ENCODE results near the gene MTR. TPM values are rescaled to one million over a fixed set of nuclear protein-coding genes. Genes with fewer than 3 reads are reported as not detected.

MTR gene
- total RNA-seq, 1 experiment from 2014 or later = 35.5 TPM

DNA sequence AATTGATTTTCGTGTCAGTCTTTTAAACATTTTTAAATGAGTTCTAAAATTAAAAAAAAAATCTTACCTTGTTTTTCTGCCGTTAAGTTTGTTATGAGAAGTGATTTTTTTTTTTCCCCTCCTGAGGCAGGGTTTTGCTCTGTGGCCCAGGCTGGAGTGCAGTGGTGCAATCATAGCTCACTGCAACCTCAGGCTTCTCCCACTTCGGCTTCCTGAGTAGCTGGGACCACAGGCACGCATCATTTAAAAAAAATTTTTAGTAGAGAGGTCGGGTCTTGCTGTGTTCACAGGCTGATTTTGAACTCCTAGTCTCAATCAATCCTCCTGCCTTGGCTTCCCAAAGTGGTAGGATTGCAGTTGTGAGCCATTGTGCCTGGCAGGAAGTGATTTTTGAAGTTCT is 41.1 kb downstream of the MTR start:
- no peaks in the 10 kb centered on the region for H3K9me3 Mint-ChIP-seq
- H3K27ac ChIP-seq (ENCODE audit: insufficient read length, low read depth, low read length) = no peak overlapping the region
- no peak overlapping the region for H3K27ac Mint-ChIP-seq

More for the DNA sequence above, 41.1 kb downstream of the MTR start:
- Histone ChIP-seq H3K4me1 (ENCODE audit: insufficient read depth, low read length) (no peaks in the 10 kb centered on the region), H2BK12ac (ENCODE audit: insufficient read length, low read depth, low read length) (no peak overlapping the region), H3K4ac (ENCODE audit: low read depth, low read length) (no peak overlapping the region), H3K4me2 (ENCODE audit: insufficient read depth, insufficient read length, low read length) (no peak overlapping the region), H3K79me2 (ENCODE audit: insufficient read depth, low read length) (no peaks in the 10 kb centered on the region), H3K14ac (ENCODE audit: insufficient read depth, low read length) (no peak overlapping the region), H3K9ac (ENCODE audit: extremely low read depth, insufficient read length, low read length) (no peak overlapping the region), H4K20me1 (ENCODE audit: control insufficient read depth, insufficient read depth, insufficient read length) (no peaks in the 10 kb centered on the region), H3K23me2 (ENCODE audit: insufficient read length, low read depth, low read length, poor library complexity, severe bottlenecking) (no peaks in the 10 kb centered on the region), H3K23ac (ENCODE audit: insufficient read length, low read depth, low read length) (no peak overlapping the region), H4K5ac (ENCODE audit: insufficient read length, low read depth, low read length) (no peak overlapping the region), H2AK5ac (ENCODE audit: insufficient read length, low read length) (no peak overlapping the region), H3K56ac (ENCODE audit: insufficient read length, low read depth, low read length) (no peak overlapping the region), H4K91ac (ENCODE audit: insufficient read length, low read depth, low read length) (no peak overlapping the region), H3K9me3 (ENCODE audit: control insufficient read depth, low read depth, low read length) (no peaks in the 10 kb centered on the region), H2BK20ac (ENCODE audit: low read depth, low read length, poor library complexity, severe bottlenecking) (no peak overlapping the region), H2BK5ac (ENCODE audit: insufficient read length, low read length) (no peak overlapping the region), H3K18ac (ENCODE audit: insufficient read length, low read depth, low read length) (no peak overlapping the region), H4K8ac (replicated peaks; ENCODE audit: insufficient read length, low read depth, low read length) (no peak overlapping the region), H2AFZ (ENCODE audit: low read length) (no peak overlapping the region), H3K27me3 (ENCODE audit: insufficient read depth, low read length) (no peaks in the 10 kb centered on the region), H2BK15ac (ENCODE audit: low read depth, low read length) (no peak overlapping the region), H3T11ph (ENCODE audit: low read length) (no peak overlapping the region), H2BK120ac (ENCODE audit: low read depth, low read length, poor library complexity, severe bottlenecking) (no peak overlapping the region), H3K79me1 (ENCODE audit: insufficient read depth, low read depth, low read length, poor library complexity, severe bottlenecking) (no peaks in the 10 kb centered on the region)
- H3K4me1 Mint-ChIP-seq = no peaks in the 10 kb centered on the region
- H3K4me3 Mint-ChIP-seq = no peak overlapping the region
- H3K36me3 Mint-ChIP-seq (ENCODE audit: insufficient read depth in 1 of 3, low read depth in 3 of 3) = peaks cover 8 to 55% (median 35%) of the 10 kb centered on the region in 3 experiments; a peak in 5 of 7 replicates
- no peaks in the 10 kb centered on the region for H3K27me3 Mint-ChIP-seq (ENCODE audit: low read depth)
- no CpG with 5 or more reads among the region's 5 CpGs for WGBS (ENCODE audit: extremely low coverage, insufficient read length, low lambda C conversion rate)
- no peak for DNase-seq
- TF ChIP-seq, protein P1, sequence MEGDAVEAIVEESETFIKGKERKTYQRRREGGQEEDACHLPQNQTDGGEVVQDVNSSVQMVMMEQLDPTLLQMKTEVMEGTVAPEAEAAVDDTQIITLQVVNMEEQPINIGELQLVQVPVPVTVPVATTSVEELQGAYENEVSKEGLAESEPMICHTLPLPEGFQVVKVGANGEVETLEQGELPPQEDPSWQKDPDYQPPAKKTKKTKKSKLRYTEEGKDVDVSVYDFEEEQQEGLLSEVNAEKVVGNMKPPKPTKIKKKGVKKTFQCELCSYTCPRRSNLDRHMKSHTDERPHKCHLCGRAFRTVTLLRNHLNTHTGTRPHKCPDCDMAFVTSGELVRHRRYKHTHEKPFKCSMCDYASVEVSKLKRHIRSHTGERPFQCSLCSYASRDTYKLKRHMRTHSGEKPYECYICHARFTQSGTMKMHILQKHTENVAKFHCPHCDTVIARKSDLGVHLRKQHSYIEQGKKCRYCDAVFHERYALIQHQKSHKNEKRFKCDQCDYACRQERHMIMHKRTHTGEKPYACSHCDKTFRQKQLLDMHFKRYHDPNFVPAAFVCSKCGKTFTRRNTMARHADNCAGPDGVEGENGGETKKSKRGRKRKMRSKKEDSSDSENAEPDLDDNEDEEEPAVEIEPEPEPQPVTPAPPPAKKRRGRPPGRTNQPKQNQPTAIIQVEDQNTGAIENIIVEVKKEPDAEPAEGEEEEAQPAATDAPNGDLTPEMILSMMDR (conservative IDR thresholded peaks at IDR 0.05) = no peak
